Adrenal gland (tissue), 5 donors: ENCODE data around the gene LSM2.

Source experiments
- POLR2A ChIP-seq, 2 donors: fragments of 450-650 bp; IDR thresholded peaks; one replicate each; pipeline ENCODE4 v1.6.1; 2017; ENCODE audit warnings: antibody characterized with exemption in 2 of 2, mild to moderate bottlenecking in 2 of 2, moderate library complexity in 1 of 2
- TF ChIP-seq, protein P1 (sequence below), 6 experiments: fragments of 450-650 bp in 4 of 6; fragments of 200-600 bp in 2 of 6; sonication (generic) in 1 of 6; IDR thresholded peaks; 1 replicate in 5 of 6; 2 replicates in 1 of 6; pipeline versions ENCODE4 v1.5.1 to v1.8.0; 2016 to 2021; ENCODE audit warnings: antibody characterized with exemption in 6 of 6, mild to moderate bottlenecking in 2 of 6, moderate library complexity in 1 of 6
- donor health status: DM: no; HTN: no; CAD: no.

DNA sequence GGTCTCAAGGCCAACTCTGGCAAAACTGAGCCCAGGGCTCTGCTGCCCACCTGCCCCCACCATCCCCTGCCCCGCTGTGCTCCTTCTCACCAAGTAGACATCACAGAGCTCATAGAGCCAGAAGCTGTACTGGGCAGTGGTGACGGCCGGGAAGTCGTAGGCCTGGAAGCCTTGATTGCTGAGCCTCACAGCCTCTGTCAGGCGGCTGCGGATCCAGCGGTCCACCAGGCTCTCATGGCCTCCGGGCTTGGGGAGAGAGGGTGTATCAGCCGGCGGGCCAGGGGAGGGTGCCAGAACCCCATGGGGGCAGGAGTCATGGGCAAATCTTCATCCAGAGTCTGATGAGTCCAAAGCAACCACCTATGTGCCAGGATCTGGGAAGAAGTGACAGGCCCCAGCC, 26.9 kb downstream of the LSM2 start:
- TF ChIP-seq, protein P1, sequence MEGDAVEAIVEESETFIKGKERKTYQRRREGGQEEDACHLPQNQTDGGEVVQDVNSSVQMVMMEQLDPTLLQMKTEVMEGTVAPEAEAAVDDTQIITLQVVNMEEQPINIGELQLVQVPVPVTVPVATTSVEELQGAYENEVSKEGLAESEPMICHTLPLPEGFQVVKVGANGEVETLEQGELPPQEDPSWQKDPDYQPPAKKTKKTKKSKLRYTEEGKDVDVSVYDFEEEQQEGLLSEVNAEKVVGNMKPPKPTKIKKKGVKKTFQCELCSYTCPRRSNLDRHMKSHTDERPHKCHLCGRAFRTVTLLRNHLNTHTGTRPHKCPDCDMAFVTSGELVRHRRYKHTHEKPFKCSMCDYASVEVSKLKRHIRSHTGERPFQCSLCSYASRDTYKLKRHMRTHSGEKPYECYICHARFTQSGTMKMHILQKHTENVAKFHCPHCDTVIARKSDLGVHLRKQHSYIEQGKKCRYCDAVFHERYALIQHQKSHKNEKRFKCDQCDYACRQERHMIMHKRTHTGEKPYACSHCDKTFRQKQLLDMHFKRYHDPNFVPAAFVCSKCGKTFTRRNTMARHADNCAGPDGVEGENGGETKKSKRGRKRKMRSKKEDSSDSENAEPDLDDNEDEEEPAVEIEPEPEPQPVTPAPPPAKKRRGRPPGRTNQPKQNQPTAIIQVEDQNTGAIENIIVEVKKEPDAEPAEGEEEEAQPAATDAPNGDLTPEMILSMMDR (IDR thresholded peaks at IDR 0.05), result no peak
- no peak for TF ChIP-seq POLR2A (IDR thresholded peaks at IDR 0.05)
